Mesenchymal stem cell (in vitro differentiated cells and primary cell): Measurements from ENCODE around the gene MYO18B.

Experiments used
- DNase-seq: peaks from one replicate; pipeline ENCODE4 v3.0.0-alpha.2; 2013
- H2AFZ ChIP-seq: one replicate; pipeline ENCODE4 v1.6.1; 2013; ENCODE audit warnings: low read depth, mild to moderate bottlenecking, control low read depth, inconsistent platforms, low read length, moderate library complexity
- H2AK5ac ChIP-seq: 2 replicates; pipeline ENCODE4 v1.6.1; 2013; ENCODE audit warnings: low read length, moderate library complexity, mild to moderate bottlenecking, inconsistent platforms; ENCODE audit not compliant: severe bottlenecking
- H2BK120ac ChIP-seq: one replicate; pipeline ENCODE4 v1.6.1; 2013; ENCODE audit warnings: low read depth, mild to moderate bottlenecking, inconsistent platforms, low read length, moderate library complexity
- H2BK12ac ChIP-seq, 2 experiments: one replicate each; pipeline ENCODE4 v1.6.1; 2013; ENCODE audit warnings: inconsistent platforms in 2 of 2, low read length in 2 of 2, mild to moderate bottlenecking in 2 of 2, moderate library complexity in 2 of 2, control low read depth in 1 of 2
- H2BK15ac ChIP-seq: one replicate; pipeline ENCODE4 v1.6.1; 2013; ENCODE audit warnings: mild to moderate bottlenecking, low read depth, inconsistent platforms; ENCODE audit not compliant: poor library complexity, severe bottlenecking
- H2BK5ac ChIP-seq: 2 replicates; pipeline ENCODE4 v1.6.1; 2013; ENCODE audit warnings: low read depth, mild to moderate bottlenecking, low read length, control low read depth, inconsistent platforms; ENCODE audit not compliant: poor library complexity, severe bottlenecking
- H3K14ac ChIP-seq, 2 experiments: one replicate each; pipeline ENCODE4 v1.6.1; 2013; ENCODE audit warnings: inconsistent platforms in 2 of 2, low read length in 2 of 2, control low read depth in 1 of 2, mild to moderate bottlenecking in 1 of 2, moderate library complexity in 1 of 2
- H3K18ac ChIP-seq, 2 experiments: one replicate each; pipeline ENCODE4 v1.6.1; 2013; ENCODE audit warnings: inconsistent platforms in 2 of 2, low read length in 2 of 2, control low read depth in 1 of 2, low read depth in 1 of 2, mild to moderate bottlenecking in 1 of 2
- H3K23ac ChIP-seq, 2 experiments: one replicate each; pipeline ENCODE4 v1.6.1; 2013; ENCODE audit warnings: inconsistent platforms in 2 of 2, low read length in 2 of 2, mild to moderate bottlenecking in 2 of 2, moderate library complexity in 2 of 2, control low read depth in 1 of 2
- H3K27ac ChIP-seq: 2 replicates; pipeline ENCODE4 v1.5.1; 2013; ENCODE audit warnings: mild to moderate bottlenecking, moderate library complexity, low read length, control low read depth, inconsistent platforms; ENCODE audit not compliant: poor library complexity, severe bottlenecking
- H3K27me3 ChIP-seq, 2 experiments: 2 replicates each; pipeline versions ENCODE4 v1.6.1 to v1.7.0; 2013; ENCODE audit warnings: low read length in 2 of 2, mild to moderate bottlenecking in 2 of 2, moderate library complexity in 2 of 2, control low read depth in 1 of 2, inconsistent platforms in 1 of 2; ENCODE audit not compliant: control insufficient read depth in 1 of 2, insufficient read depth in 1 of 2
- H3K36me3 ChIP-seq, 2 experiments: 2 replicates each; pipeline versions ENCODE4 v1.6.1 to v1.7.0; 2013; ENCODE audit warnings: low read length in 2 of 2, control low read depth in 1 of 2, inconsistent platforms in 1 of 2, low read depth in 1 of 2, mild to moderate bottlenecking in 1 of 2; ENCODE audit not compliant: insufficient read depth in 2 of 2, control insufficient read depth in 1 of 2
- H3K4ac ChIP-seq, 2 experiments: one replicate each; pipeline ENCODE4 v1.6.1; 2013; ENCODE audit warnings: inconsistent platforms in 2 of 2, low read length in 2 of 2, mild to moderate bottlenecking in 2 of 2, moderate library complexity in 2 of 2, control low read depth in 1 of 2, low read depth in 1 of 2
- H3K4me1 ChIP-seq: 2 replicates; pipeline ENCODE4 v1.6.1; 2013; ENCODE audit warnings: low read depth, low read length, control low read depth; ENCODE audit not compliant: control insufficient read depth, insufficient read depth
- H3K4me2 ChIP-seq: 2 replicates; pipeline ENCODE4 v1.6.1; 2013; ENCODE audit warnings: low read length, mild to moderate bottlenecking, inconsistent platforms; ENCODE audit not compliant: poor library complexity, severe bottlenecking
- H3K4me3 ChIP-seq, 2 experiments: 2 replicates each; pipeline versions ENCODE4 v1.5.1 to v1.7.0; 2013; ENCODE audit warnings: low read length in 2 of 2, mild to moderate bottlenecking in 2 of 2, control low read depth in 1 of 2, low read depth in 1 of 2; ENCODE audit not compliant: insufficient read depth in 1 of 2
- H3K79me1 ChIP-seq: replicated peaks from 2 replicates; pipeline ENCODE4 v1.6.1; 2013; ENCODE audit warnings: mild to moderate bottlenecking, control low read depth, low read length, inconsistent platforms; ENCODE audit not compliant: poor library complexity, severe bottlenecking
- H3K9ac ChIP-seq: 2 replicates; pipeline ENCODE4 v1.7.0; 2013; ENCODE audit warnings: mild to moderate bottlenecking, low read length, moderate library complexity
- H3K9me3 ChIP-seq: 2 replicates; pipeline ENCODE4 v1.7.0; 2013; ENCODE audit warnings: mild to moderate bottlenecking, low read length; ENCODE audit not compliant: control insufficient read depth
- H4K8ac ChIP-seq: one replicate; pipeline ENCODE4 v1.6.1; 2013; ENCODE audit warnings: inconsistent platforms, mild to moderate bottlenecking, low read length, moderate library complexity
- H4K91ac ChIP-seq: one replicate; pipeline ENCODE4 v1.6.1; 2013; ENCODE audit warnings: mild to moderate bottlenecking, low read length, inconsistent platforms
- WGBS: methylation state at CpG from one replicate; pipeline ENCODE4 v1.1.7; 2013; ENCODE audit warnings: mixed read lengths; 5-methylcytosine and 5-hydroxymethylcytosine counted together

Gene MYO18B

GRCh38 chr22:25969901-25970300 lies 227.9 kb downstream of the MYO18B start:
- WGBS = 65% methylated on average over 2 of the region's 2 CpGs
- Histone ChIP-seq H3K4me3 (no peak overlapping the region), H3K79me1 (no peaks in the 10 kb centered on the region), H3K18ac (no peak overlapping the region), H2BK15ac (no peak overlapping the region), H3K4ac (no peak overlapping the region), H3K9ac (no peak overlapping the region), H3K23ac (no peak overlapping the region), H4K8ac (no peak overlapping the region), H3K4me1 (no peaks in the 10 kb centered on the region), H2BK120ac (no peak overlapping the region), H4K91ac (no peak overlapping the region), H3K27ac (no peak overlapping the region), H3K9me3 (no peaks in the 10 kb centered on the region), H2AFZ (no peak overlapping the region), H2AK5ac (no peak overlapping the region), H3K14ac (no peak overlapping the region), H3K4me2 (no peak overlapping the region), H2BK12ac (no peak overlapping the region), H3K27me3 (no peaks in the 10 kb centered on the region), H3K36me3 (no peaks in the 10 kb centered on the region), H2BK5ac (no peak overlapping the region)
- DNase-seq = no peak

GRCh38 chr22:25970374-25970911 lies 228.5 kb downstream of the MYO18B start:
- Histone ChIP-seq H2BK5ac (no peak overlapping the region), H3K14ac (no peak overlapping the region), H2AK5ac (no peak overlapping the region), H3K4me1 (no peaks in the 10 kb centered on the region), H3K23ac (no peak overlapping the region), H3K79me1 (no peaks in the 10 kb centered on the region), H3K9me3 (no peaks in the 10 kb centered on the region), H3K9ac (no peak overlapping the region), H3K4ac (no peak overlapping the region), H3K27me3 (no peaks in the 10 kb centered on the region), H3K36me3 (no peaks in the 10 kb centered on the region), H2BK15ac (no peak overlapping the region), H3K18ac (no peak overlapping the region), H3K4me3 (no peak overlapping the region), H4K91ac (no peak overlapping the region), H2BK120ac (no peak overlapping the region), H4K8ac (no peak overlapping the region), H2AFZ (no peak overlapping the region), H3K27ac (no peak overlapping the region), H3K4me2 (no peak overlapping the region), H2BK12ac (no peak overlapping the region)
- no peak for DNase-seq
- 16% methylated on average over 6 of the region's 6 CpGs for WGBS

- Histone ChIP-seq H2AFZ (no peak overlapping the region), H2BK5ac (no peak overlapping the region)
- 52% methylated on average over 9 of the region's 9 CpGs for WGBS
Observed at GRCh38 chr22:25970999-25971811, 229.2 kb downstream of the MYO18B start.

GRCh38 chr22:25972397-25972796 lies 230.4 kb downstream of the MYO18B start:
- Histone ChIP-seq H2BK5ac (no peak overlapping the region), H3K9me3 (no peaks in the 10 kb centered on the region), H2BK120ac (no peak overlapping the region), H3K23ac (no peak overlapping the region), H2BK15ac (no peak overlapping the region), H3K4me3 (no peak overlapping the region), H4K8ac (no peak overlapping the region), H3K36me3 (no peaks in the 10 kb centered on the region), H3K9ac (no peak overlapping the region), H3K27ac (no peak overlapping the region), H2AK5ac (no peak overlapping the region), H3K18ac (no peak overlapping the region), H2AFZ (no peak overlapping the region), H3K4me2 (no peak overlapping the region), H3K79me1 (no peaks in the 10 kb centered on the region), H3K14ac (no peak overlapping the region), H3K4ac (no peak overlapping the region), H2BK12ac (no peak overlapping the region), H4K91ac (no peak overlapping the region), H3K27me3 (no peaks in the 10 kb centered on the region), H3K4me1 (no peaks in the 10 kb centered on the region)
- DNase-seq = no peak
- 71% methylated on average over 9 of the region's 9 CpGs for WGBS

More at GRCh38 chr22:25970999-25971811, 229.2 kb downstream of the MYO18B start:
- Histone ChIP-seq H2BK15ac (no peak overlapping the region), H3K4me3 (no peak overlapping the region), H3K23ac (no peak overlapping the region), H2BK12ac (no peak overlapping the region), H3K9me3 (no peaks in the 10 kb centered on the region), H3K9ac (no peak overlapping the region), H3K36me3 (no peaks in the 10 kb centered on the region), H3K79me1 (no peaks in the 10 kb centered on the region), H4K91ac (no peak overlapping the region), H2AK5ac (no peak overlapping the region), H3K14ac (no peak overlapping the region), H4K8ac (no peak overlapping the region), H3K18ac (no peak overlapping the region), H3K27me3 (no peaks in the 10 kb centered on the region), H3K4me1 (no peaks in the 10 kb centered on the region), H3K27ac (no peak overlapping the region), H3K4ac (no peak overlapping the region), H2BK120ac (no peak overlapping the region), H3K4me2 (no peak overlapping the region)
- DNase-seq = no peak
